Measurements from ENCODE around the gene EPHA1.

- TF ChIP-seq, protein P1, sequence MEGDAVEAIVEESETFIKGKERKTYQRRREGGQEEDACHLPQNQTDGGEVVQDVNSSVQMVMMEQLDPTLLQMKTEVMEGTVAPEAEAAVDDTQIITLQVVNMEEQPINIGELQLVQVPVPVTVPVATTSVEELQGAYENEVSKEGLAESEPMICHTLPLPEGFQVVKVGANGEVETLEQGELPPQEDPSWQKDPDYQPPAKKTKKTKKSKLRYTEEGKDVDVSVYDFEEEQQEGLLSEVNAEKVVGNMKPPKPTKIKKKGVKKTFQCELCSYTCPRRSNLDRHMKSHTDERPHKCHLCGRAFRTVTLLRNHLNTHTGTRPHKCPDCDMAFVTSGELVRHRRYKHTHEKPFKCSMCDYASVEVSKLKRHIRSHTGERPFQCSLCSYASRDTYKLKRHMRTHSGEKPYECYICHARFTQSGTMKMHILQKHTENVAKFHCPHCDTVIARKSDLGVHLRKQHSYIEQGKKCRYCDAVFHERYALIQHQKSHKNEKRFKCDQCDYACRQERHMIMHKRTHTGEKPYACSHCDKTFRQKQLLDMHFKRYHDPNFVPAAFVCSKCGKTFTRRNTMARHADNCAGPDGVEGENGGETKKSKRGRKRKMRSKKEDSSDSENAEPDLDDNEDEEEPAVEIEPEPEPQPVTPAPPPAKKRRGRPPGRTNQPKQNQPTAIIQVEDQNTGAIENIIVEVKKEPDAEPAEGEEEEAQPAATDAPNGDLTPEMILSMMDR (IDR thresholded peaks at IDR 0.05; ENCODE audit: insufficient read depth, low read length, poor library complexity, severe bottlenecking) = no peak
- TF ChIP-seq EZH2phosphoT487 (conservative IDR thresholded peaks at IDR 0.05; ENCODE audit: low read length) = no peak
These were observed 36.1 kb upstream of the EPHA1 start for GRCh38 chr7:143444785-143445184.
